Measurements from ENCODE around the gene TMEM235.
A peak's percentile ranks its signal among the peaks of the same experiment; 100 is the strongest.

TMEM235 gene

DNA sequence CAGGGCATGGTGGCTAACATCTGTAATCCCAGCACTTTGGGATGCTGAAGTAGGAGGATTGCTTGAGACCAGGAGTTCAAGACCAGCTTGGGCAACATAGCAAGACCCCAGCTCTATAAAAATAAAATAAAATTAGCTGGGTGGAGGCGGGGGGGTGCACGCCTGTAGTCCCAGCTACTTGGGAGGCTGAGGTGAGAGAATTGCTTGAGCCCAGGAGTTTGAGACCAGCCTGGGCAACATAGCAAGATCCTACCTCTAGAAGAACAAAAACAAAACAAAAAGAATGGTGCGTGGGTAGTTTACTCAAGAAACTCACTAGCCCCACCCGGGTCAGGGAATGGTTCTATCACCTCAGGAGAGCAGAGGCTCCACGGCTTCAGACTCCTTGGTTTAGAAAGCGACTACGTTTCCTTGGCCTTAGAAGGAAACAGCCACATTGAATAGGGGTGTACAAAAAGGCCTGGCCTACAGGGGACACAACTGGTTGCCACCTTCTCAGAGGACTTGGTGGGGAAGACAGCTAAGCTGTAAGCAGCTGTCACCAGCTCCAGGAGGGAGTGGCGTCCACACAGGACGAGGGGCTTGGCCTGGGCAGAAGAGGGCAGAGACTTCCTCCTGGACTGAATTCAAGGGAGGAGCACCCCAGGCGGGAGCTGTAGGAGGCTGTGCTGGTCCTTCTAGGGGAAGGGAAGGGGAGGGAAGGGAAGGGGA, 45.3 kb upstream of the TMEM235 start:
- TF ChIP-seq, protein P1, sequence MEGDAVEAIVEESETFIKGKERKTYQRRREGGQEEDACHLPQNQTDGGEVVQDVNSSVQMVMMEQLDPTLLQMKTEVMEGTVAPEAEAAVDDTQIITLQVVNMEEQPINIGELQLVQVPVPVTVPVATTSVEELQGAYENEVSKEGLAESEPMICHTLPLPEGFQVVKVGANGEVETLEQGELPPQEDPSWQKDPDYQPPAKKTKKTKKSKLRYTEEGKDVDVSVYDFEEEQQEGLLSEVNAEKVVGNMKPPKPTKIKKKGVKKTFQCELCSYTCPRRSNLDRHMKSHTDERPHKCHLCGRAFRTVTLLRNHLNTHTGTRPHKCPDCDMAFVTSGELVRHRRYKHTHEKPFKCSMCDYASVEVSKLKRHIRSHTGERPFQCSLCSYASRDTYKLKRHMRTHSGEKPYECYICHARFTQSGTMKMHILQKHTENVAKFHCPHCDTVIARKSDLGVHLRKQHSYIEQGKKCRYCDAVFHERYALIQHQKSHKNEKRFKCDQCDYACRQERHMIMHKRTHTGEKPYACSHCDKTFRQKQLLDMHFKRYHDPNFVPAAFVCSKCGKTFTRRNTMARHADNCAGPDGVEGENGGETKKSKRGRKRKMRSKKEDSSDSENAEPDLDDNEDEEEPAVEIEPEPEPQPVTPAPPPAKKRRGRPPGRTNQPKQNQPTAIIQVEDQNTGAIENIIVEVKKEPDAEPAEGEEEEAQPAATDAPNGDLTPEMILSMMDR (IDR thresholded peaks at IDR 0.05; ENCODE audit: insufficient read depth, low read length, missing control alignments): no peak
- H3K4me3 ChIP-seq (ENCODE audit: low read depth, low read length): peak overlapping the region; percentile 87
- ChIA-PET CTCF (interaction anchor here (0.6 to 7.3 kb wide), 29 partner anchors 11 to 1413 kb away, joined by 3 to 119 read pairs (median 4); no protein-coding TSS in a partner anchor), POLR2A (interaction anchor here (1.0 to 1.1 kb wide), 2 partner anchors 19 to 24 kb away, joined by 3 to 4 read pairs; no protein-coding TSS in a partner anchor)
- no peak for DNase-seq (ENCODE audit: low read depth, low spot score)

DNA sequence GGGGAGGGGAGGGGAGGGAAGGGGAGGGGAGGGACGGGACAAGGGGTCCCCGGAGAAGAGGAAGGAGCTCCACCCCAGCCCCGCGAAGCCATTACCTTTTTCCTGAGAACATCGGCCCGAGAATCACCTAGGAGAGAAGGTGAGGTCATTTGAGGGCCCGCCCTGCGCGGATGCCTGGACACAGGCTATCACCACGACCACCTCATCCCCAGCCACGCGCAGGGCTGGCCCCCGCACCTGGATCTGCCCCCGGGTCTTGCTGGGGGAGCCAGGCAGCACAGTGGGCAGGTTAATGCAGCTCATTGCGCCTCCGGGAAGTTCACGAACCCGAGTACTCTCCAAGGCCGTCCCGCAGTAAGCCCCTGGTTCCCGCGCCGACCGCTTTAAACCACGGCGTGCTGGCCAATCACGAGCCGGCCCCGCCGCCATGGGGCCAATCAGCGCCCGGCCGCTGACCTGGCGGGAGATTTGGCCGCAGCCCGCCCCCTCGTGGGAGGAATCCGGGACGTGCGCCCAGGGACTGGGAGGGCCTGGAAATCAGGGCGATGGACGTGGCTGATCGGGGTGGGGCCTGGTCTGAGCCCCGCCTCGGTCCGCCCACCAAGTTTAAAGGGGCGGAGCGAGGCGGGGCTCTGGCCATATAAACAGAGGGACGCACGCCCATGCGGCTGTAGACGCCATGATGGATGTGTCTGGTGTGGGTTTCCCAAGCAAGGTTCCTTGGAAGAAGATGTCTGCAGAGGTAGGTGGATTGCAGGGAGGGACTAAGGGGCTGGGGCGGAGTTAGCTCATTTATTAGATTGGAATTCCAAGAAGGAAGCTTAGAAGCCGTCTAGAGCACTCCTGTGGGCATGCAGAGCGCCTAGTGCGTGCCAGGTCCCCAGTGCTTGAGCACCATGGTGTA, 44.5 kb upstream of the TMEM235 start, which contains the start of the genes AFMID and TK1:
Gene AFMID, plus strand, starts transcription at position 671 of the 904 bp plus-strand sequence. Its CDS starts 9 bp downstream, at position 680.
Gene TK1, minus strand, starts transcription at position 361 of the 904 bp plus-strand sequence. Its CDS starts 58 bp downstream, at position 303.
- ChIA-PET POLR2A (interaction anchor here (1.0 to 1.1 kb wide), 2 partner anchors 19 to 24 kb away, joined by 3 to 4 read pairs; no protein-coding TSS in a partner anchor), CTCF (interaction anchor here (0.6 to 7.3 kb wide), 35 partner anchors 10 to 1414 kb away, joined by 3 to 119 read pairs (median 4); no protein-coding TSS in a partner anchor)
- TF ChIP-seq, protein P1 (IDR thresholded peaks at IDR 0.05; ENCODE audit: insufficient read depth, low read length, missing control alignments): peak; percentile 95
- peak; percentile 52 for DNase-seq (ENCODE audit: low read depth, low spot score)
- peak within 1 kb of the TSS; percentile 87 for H3K4me3 ChIP-seq (ENCODE audit: low read depth, low read length)

DNA sequence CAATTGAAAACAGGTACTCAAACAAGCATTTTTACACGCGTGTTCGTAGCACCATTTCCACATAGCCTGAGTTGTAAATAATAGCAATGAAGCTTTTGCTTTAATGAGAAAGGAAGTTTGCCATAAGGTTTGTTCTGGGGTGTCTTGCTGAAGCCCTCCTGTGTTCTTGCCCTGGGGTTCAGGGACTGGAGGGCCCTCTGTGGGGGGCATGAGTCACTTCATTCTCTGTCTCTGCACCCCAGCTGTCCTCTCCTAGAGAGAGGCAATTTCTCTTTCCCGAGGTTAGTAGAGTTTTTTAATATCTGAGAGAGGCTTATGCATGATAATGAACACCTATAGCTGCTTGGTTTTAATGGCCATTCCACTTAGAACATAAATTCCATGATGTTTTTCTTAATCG, 34.7 kb upstream of the TMEM235 start:
- TF ChIP-seq, protein P1 (IDR thresholded peaks at IDR 0.05; ENCODE audit: insufficient read depth, low read length, missing control alignments): no peak
- CTCF ChIA-PET: interaction anchor here (1.3 to 4.5 kb wide), 2 partner anchors 10 to 178 kb away, joined by 3 to 36 read pairs; partner anchors contain the start of genes AFMID and TK1
- POLR2A ChIA-PET: no interaction called here
- no peak overlapping the region for H3K4me3 ChIP-seq (ENCODE audit: low read depth, low read length)
- no peak for DNase-seq (ENCODE audit: low read depth, low spot score)

DNA sequence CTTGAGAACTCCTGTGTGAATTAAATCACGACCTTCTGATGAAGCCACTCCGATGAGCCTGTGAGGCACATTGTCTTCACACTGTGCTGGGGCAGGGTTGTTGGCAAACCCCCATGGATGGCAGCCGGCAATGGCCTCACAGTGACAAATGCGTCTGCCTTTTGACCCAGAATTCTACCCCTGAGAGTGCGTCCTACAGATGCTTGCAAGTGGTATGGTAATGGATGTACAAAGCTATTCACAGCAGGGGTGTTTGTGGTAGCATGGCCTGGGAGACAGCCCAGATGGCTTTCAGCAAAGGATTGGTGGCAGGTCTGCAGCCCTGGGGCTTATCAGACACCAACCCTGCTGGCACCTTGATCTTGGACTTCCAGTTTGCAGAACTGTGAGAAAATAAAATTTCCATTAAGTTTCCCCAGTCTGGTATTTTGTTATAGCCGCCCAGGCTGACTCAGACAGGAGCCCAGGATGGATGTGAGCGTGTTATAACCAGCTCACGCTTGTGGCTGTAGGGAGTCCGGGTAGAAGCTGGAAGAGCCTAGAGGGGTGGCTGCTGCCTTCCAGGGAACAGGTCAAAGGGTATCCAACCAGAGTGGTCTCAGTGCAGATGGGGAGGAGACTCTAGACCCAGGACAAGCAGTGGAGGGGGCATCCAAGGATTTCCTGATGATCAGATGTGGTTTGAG, 34.1 kb upstream of the TMEM235 start:
- no peak for DNase-seq (ENCODE audit: low read depth, low spot score)
- ChIA-PET POLR2A (no interaction called here), CTCF (interaction anchor here (1.3 to 4.5 kb wide), 2 partner anchors 11 to 179 kb away, joined by 3 to 36 read pairs; partner anchors contain the start of genes AFMID and TK1)
- H3K4me3 ChIP-seq (ENCODE audit: low read depth, low read length): no peak overlapping the region
- TF ChIP-seq, protein P1 (IDR thresholded peaks at IDR 0.05; ENCODE audit: insufficient read depth, low read length, missing control alignments): no peak

DNA sequence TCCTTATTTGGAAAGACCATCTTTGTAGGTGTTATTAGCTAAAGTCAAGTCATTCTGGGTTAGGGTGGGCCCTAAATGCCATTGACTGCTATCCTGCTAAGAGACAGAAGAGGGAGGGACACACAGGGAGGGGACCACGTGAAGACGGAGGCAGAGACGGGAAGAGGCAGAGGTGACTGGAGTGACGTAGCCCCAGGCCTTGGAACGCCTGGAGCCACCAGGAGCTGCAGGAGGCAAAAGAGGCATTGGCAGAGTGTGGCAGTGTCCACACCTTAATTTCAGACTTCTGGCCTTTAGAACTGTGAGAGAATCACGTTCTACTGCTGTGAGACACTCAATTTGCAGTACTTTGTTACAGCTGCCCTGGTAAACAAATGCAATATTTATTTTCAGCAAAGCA, 31.0 kb upstream of the TMEM235 start:
- ChIA-PET POLR2A (no interaction called here), CTCF (interaction anchor here (0.6 to 1.4 kb wide), 3 partner anchors 13 to 96 kb away, joined by 3 to 4 read pairs (median 4); no protein-coding TSS in a partner anchor)
- TF ChIP-seq, protein P1 (IDR thresholded peaks at IDR 0.05; ENCODE audit: insufficient read depth, low read length, missing control alignments): no peak
- no peak overlapping the region for H3K4me3 ChIP-seq (ENCODE audit: low read depth, low read length)
- no peak for DNase-seq (ENCODE audit: low read depth, low spot score)

All from AG04449 (cell line).